Measurements from ENCODE around the gene XRCC4.

- TF ChIP-seq POLR2A (IDR thresholded peaks at IDR 0.05) = no peak
- TF ChIP-seq EP300 (IDR thresholded peaks at IDR 0.05) = no peak
Measured at GRCh38 chr5:83034036-83034435, 43.3 kb upstream of the XRCC4 start.
